ENCODE measurements around the gene MOB3B.

Gene MOB3B

GRCh38 chr9:27534131-27534530 lies 4.5 kb upstream of the MOB3B start:
- in situ Hi-C loops (cut with MboI; ENCODE audit: low sequenced_read_pairs, unreplicated experiment) = no loop called here
- TF ChIP-seq CTCF (IDR thresholded peaks at IDR 0.05; ENCODE audit: borderline replicate concordance, control extremely low read depth, extremely low read depth, insufficient read depth, missing control alignments) = no peak
- DNase-seq (ENCODE audit: low spot score) = no peak

- no peak for TF ChIP-seq CTCF (IDR thresholded peaks at IDR 0.05; ENCODE audit: borderline replicate concordance, control extremely low read depth, extremely low read depth, insufficient read depth, missing control alignments)
- in situ Hi-C loops (cut with MboI; ENCODE audit: low sequenced_read_pairs, unreplicated experiment) = no loop called here
- DNase-seq (ENCODE audit: low spot score) = no peak
Observed at GRCh38 chr9:27533311-27533710, 3.7 kb upstream of the MOB3B start.

- DNase-seq (ENCODE audit: low spot score) = no peak
- TF ChIP-seq CTCF (IDR thresholded peaks at IDR 0.05; ENCODE audit: borderline replicate concordance, control extremely low read depth, extremely low read depth, insufficient read depth, missing control alignments) = no peak
- in situ Hi-C loops (cut with MboI; ENCODE audit: low sequenced_read_pairs, unreplicated experiment) = no loop called here
Observed at GRCh38 chr9:27532046-27532445, 2.4 kb upstream of the MOB3B start.

GRCh38 chr9:27530915-27531755 lies 1.5 kb upstream of the MOB3B start:
- TF ChIP-seq CTCF (IDR thresholded peaks at IDR 0.05; ENCODE audit: borderline replicate concordance, control extremely low read depth, extremely low read depth, insufficient read depth, missing control alignments) = no peak
- in situ Hi-C loops (cut with MboI; ENCODE audit: low sequenced_read_pairs, unreplicated experiment) = no loop called here

GRCh38 chr9:27528886-27529315 lies 713 bp downstream of the MOB3B start:
- no peak for TF ChIP-seq CTCF (IDR thresholded peaks at IDR 0.05; ENCODE audit: borderline replicate concordance, control extremely low read depth, extremely low read depth, insufficient read depth, missing control alignments)
- DNase-seq (ENCODE audit: low spot score) = peak; percentile 77
- in situ Hi-C loops (cut with MboI; ENCODE audit: low sequenced_read_pairs, unreplicated experiment) = loop anchor here (5.0 kb wide), 1 partner anchor 182 kb away; no protein-coding TSS in a partner anchor

More at GRCh38 chr9:27530915-27531755, 1.5 kb upstream of the MOB3B start:
- no peak for DNase-seq (ENCODE audit: low spot score)

GRCh38 chr9:27528076-27528885 lies 1.3 kb downstream of the MOB3B start:
- in situ Hi-C loops (cut with MboI; ENCODE audit: low sequenced_read_pairs, unreplicated experiment) = loop anchor here (5.0 kb wide), 1 partner anchor 181 kb away; no protein-coding TSS in a partner anchor
- DNase-seq (ENCODE audit: low spot score) = peak; percentile 54
- TF ChIP-seq CTCF (IDR thresholded peaks at IDR 0.05; ENCODE audit: borderline replicate concordance, control extremely low read depth, extremely low read depth, insufficient read depth, missing control alignments) = no peak
